Mucosa of descending colon (tissue), 3 donors: Measurements from ENCODE around the gene MYOM1. TPM values are rescaled to one million over a fixed set of nuclear protein-coding genes. Genes with fewer than 3 reads are reported as not detected.

Source experiments
- ATAC-seq: fragments of 200-7000 bp; cut with Tn5 transposase; one replicate; pipeline ENCODE4 v1.9.1; 2020; ENCODE audit warnings: mild to moderate bottlenecking, moderate library complexity
- DNase-seq, 3 donors: peaks; one replicate each; pipeline ENCODE4 v3.0.0-alpha.2; 2020
- H3K36me3 ChIP-seq: fragments of 200-600 bp; one replicate; pipeline ENCODE4 v1.8.0; 2021; ENCODE audit warnings: low read depth, mild to moderate bottlenecking
- H3K4me1 ChIP-seq: fragments of 200-600 bp; one replicate; pipeline ENCODE4 v1.8.0; 2021; ENCODE audit warnings: low read depth, mild to moderate bottlenecking
- H3K4me3 ChIP-seq: fragments of 200-600 bp; one replicate; pipeline ENCODE4 v1.8.0; 2021; ENCODE audit warnings: mild to moderate bottlenecking
- H3K9me3 ChIP-seq: fragments of 200-600 bp; one replicate; pipeline ENCODE4 v1.8.0; 2021; ENCODE audit warnings: mild to moderate bottlenecking
- intact Hi-C, 2 donors: fragments of 100-400 bp; cut with DNase I in 1 of 2; cut with micrococcal nuclease in 1 of 2; formaldehyde crosslinking; loops; one replicate each; pipeline versions ENCODE4 v1.11.0 to v1.11.1; 2022; cut with DNase I, micrococcal nuclease
- total RNA-seq, 3 donors: library from RNA; stranded (reverse); fragmentation: NEBNext Ultra II Directional in 2 of 3; extraction: Animal tissue kit (Norgen Biotek cat#: 25700) in 2 of 3; gene quantifications; one replicate each; pipeline versions ENCODE4 v1.2.1 to v1.2.4, GENCODE V29; 2021 to 2023
- TF ChIP-seq, protein P1 (sequence below): fragments of 200-600 bp; IDR thresholded peaks from one replicate; pipeline ENCODE4 v1.8.0; 2022; ENCODE audit warnings: antibody characterized with exemption, mild to moderate bottlenecking
- donor health status: DM: no; HTN: no; CAD: no; lungs with moderate emphysema.
- donor health status: DM: no; HTN: no; CAD: no.
- donor health status: DM: no; HTN: yes; CAD: no.

Gene MYOM1
- total RNA-seq, 3 donors from 2014 or later: 5.5 to 22.2 (median 16.3) TPM

DNA sequence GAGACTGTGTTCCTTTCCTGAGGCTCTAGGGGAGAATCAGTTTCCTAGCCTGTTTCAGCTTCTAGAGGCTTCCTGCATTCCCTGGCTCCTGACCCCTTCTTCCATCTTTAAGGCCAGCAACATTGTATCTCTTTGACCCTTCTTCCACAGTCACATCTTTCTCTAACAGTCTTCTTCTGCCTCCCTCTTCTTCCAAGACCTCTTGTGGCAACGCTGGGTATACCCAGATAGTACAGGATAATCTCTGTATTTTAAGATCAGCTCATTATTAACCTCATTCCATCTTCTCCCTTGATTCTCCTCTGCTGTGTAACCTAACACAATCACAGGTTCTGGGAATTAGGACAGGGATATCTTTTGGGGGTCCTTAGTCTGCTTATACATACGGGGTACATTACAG is 19.0 kb upstream of the MYOM1 start:
- no peak for DNase-seq
- TF ChIP-seq, protein P1, sequence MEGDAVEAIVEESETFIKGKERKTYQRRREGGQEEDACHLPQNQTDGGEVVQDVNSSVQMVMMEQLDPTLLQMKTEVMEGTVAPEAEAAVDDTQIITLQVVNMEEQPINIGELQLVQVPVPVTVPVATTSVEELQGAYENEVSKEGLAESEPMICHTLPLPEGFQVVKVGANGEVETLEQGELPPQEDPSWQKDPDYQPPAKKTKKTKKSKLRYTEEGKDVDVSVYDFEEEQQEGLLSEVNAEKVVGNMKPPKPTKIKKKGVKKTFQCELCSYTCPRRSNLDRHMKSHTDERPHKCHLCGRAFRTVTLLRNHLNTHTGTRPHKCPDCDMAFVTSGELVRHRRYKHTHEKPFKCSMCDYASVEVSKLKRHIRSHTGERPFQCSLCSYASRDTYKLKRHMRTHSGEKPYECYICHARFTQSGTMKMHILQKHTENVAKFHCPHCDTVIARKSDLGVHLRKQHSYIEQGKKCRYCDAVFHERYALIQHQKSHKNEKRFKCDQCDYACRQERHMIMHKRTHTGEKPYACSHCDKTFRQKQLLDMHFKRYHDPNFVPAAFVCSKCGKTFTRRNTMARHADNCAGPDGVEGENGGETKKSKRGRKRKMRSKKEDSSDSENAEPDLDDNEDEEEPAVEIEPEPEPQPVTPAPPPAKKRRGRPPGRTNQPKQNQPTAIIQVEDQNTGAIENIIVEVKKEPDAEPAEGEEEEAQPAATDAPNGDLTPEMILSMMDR: no peak
- Histone ChIP-seq H3K4me1 (peaks cover 6% of the 10 kb centered on the region), H3K4me3 (no peak overlapping the region), H3K9me3 (peaks cover 8% of the 10 kb centered on the region), H3K36me3 (no peaks in the 10 kb centered on the region)
- intact Hi-C loops: loop anchor here in 1 of 2 donors (10.0 kb wide), 1 partner anchor 84 kb away; no protein-coding TSS in a partner anchor
- ATAC-seq: no peak

DNA sequence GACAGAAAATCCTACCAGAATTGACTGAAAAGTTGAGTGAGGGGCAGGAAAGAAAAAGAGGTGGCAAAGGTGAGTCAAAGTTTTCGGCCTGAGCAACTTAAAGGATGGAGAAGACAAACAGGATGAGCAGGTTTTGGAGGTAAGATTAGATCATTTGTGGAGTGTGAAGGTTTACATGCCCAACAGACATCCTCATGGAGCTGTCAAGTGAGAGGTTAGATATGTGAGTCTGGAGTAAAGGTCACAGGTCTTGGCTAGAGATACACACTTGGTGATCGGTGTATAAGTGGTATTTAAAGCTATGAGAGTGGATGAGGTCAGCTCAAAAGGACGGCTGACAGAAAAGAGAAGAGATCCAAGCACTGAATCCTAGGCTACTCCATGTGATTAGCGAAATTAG is 16.7 kb upstream of the MYOM1 start:
- TF ChIP-seq, protein P1: no peak
- Histone ChIP-seq H3K9me3 (peaks cover 6% of the 10 kb centered on the region), H3K4me1 (peaks cover 6% of the 10 kb centered on the region), H3K4me3 (no peak overlapping the region), H3K36me3 (no peaks in the 10 kb centered on the region)
- intact Hi-C loops: loop anchor here in 1 of 2 donors (10.0 kb wide), 1 partner anchor 82 kb away; no protein-coding TSS in a partner anchor
- no peak for DNase-seq
- ATAC-seq: no peak

DNA sequence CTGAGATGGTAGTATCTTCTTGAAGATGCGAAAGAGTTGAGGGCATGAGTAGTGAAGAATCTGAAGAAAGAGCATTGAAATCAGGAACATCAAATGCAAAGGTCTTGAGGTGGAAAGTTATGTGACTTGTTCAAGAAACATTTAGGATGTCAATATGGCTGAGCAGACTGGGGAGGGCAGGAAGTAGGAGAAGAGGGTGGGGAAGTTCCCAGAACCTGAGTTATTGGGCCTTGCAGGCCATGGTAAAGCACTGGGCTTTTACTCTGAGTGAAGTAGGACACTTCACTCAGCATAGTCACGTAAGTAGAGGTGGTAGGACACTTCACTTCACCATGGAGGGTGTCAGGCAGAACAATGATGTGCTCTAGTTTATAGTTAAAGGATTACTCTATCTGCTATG is 16.1 kb upstream of the MYOM1 start:
- ATAC-seq (no peak), DNase-seq (no peak)
- no peak overlapping the region for H3K4me3 ChIP-seq
- no peaks in the 10 kb centered on the region for H3K9me3 ChIP-seq
- H3K4me1 ChIP-seq: peaks cover 6% of the 10 kb centered on the region
- TF ChIP-seq, protein P1: no peak
- no peaks in the 10 kb centered on the region for H3K36me3 ChIP-seq
- intact Hi-C loops: loop anchor here in 1 of 2 donors (10.0 kb wide), 1 partner anchor 81 kb away; no protein-coding TSS in a partner anchor

DNA sequence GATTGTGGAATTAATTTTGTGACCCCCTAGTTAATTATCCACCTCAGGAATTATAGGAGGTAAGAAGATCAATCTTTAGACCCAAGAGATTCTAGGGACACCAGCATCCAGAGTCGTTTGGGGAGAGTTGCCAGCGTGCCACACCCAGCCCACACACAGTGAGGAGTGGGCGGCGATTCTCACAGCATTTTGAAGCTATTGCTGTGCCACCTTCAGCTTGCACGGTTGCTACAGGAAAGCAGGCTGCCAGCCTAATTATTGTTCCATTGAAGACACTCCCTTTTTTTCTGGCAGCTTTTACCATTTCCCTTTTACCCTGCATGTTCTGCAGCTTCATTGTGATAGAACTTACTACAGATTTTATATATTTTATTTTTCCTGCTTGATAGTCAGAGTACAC is 14.7 kb upstream of the MYOM1 start:
- DNase-seq: no peak
- intact Hi-C loops: loop anchor here in 1 of 2 donors (10.0 kb wide), 1 partner anchor 80 kb away; no protein-coding TSS in a partner anchor
- peak; percentile 29 for ATAC-seq

DNA sequence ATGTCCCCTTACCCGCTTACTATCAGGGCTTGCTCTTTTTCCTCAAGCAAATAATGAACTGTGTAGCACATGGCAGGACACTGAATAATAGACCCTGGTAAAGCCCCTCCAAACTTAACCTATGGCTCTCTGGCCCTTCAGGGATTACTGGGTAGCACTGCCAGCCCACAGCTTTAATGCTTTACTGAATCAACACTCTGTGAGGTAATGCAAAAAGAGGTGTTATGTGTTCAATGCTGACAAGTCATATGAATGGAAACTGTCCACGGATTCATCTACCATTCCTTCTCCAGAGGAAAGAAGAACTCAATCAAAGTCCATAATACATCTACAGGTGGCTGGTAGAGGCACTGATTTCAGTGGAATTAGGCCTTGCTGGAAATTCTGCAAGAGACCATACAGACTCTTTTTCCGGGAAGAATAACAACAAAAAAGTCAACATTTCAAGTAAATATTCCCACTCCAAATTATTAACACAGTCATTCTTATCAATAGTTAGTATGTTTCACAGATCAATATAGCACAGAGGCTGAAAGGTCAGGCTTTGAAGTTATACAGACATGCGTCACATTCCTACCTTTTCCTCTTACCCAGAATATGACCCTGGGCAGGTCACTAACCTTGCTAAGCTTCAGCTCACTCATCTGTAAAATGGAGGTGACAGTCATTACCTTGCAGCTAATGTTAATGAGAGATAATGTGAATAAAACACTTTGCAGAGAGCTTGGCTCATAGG is 13.8 kb upstream of the MYOM1 start:
- H3K4me1 ChIP-seq: peaks cover 6% of the 10 kb centered on the region
- peak; percentile 59 for ATAC-seq
- H3K36me3 ChIP-seq: no peaks in the 10 kb centered on the region
- TF ChIP-seq, protein P1: no peak
- DNase-seq: no peak
- H3K4me3 ChIP-seq: no peak overlapping the region
- intact Hi-C loops: loop anchor here in 1 of 2 donors (10.0 kb wide), 1 partner anchor 79 kb away; no protein-coding TSS in a partner anchor
- no peaks in the 10 kb centered on the region for H3K9me3 ChIP-seq

More for the DNA sequence above, 14.7 kb upstream of the MYOM1 start:
- Histone ChIP-seq H3K4me1 (peaks cover 6% of the 10 kb centered on the region), H3K4me3 (no peak overlapping the region), H3K36me3 (no peaks in the 10 kb centered on the region), H3K9me3 (no peaks in the 10 kb centered on the region)
- TF ChIP-seq, protein P1: no peak
